Skin of body (tissue), 2 donors: ENCODE data around the gene LY9. TPM values are rescaled to one million over a fixed set of nuclear protein-coding genes. Genes with fewer than 3 reads are reported as not detected.
"Not testable (repeated sequence)": the region's sequence is repeated elsewhere in the genome, so short reads cannot be mapped to it uniquely, and the experiment has no call there.

ENCODE experiments used
- DNase-seq: peaks from one replicate; lab custom pipeline; 2025; lab: John Stamatoyannopoulos, UW
- total RNA-seq: library from RNA; depleted of rRNA; stranded (reverse); fragments of >200 nt; gene quantifications from one replicate; pipeline ENCODE4 v1.2.3, GENCODE V29; 2014

The LY9 gene
- total RNA-seq, 1 donor from 2014 or later: 0.89 TPM

- DNase-seq: no peak
Observed at GRCh38 chr1:160773093-160773492, 22.9 kb upstream of the LY9 start.

GRCh38 chr1:160774886-160775719 is 20.9 kb upstream of the LY9 start:
- no peak for DNase-seq

GRCh38 chr1:160776178-160776577 is 19.8 kb upstream of the LY9 start:
- no peak for DNase-seq

GRCh38 chr1:160777486-160778089 is 18.4 kb upstream of the LY9 start:
- DNase-seq: no peak

GRCh38 chr1:160778976-160779375 is 17.0 kb upstream of the LY9 start:
- no peak for DNase-seq

- no peak for DNase-seq
Observed at GRCh38 chr1:160779626-160780397, 16.2 kb upstream of the LY9 start.

- DNase-seq: no peak
Observed at GRCh38 chr1:160780398-160780755, 15.6 kb upstream of the LY9 start.

- DNase-seq: no peak
Observed at GRCh38 chr1:160781186-160781766, 14.7 kb upstream of the LY9 start.

GRCh38 chr1:160781914-160782689 is 13.9 kb upstream of the LY9 start:
- no peak for DNase-seq

- not testable (repeated sequence) for DNase-seq
Observed at GRCh38 chr1:160782988-160783765, 12.8 kb upstream of the LY9 start.

GRCh38 chr1:160789051-160789701 is 6.8 kb upstream of the LY9 start:
- no peak for DNase-seq

- no peak for DNase-seq
Observed at GRCh38 chr1:160789702-160790611, 6.0 kb upstream of the LY9 start.

- no peak for DNase-seq
Observed at GRCh38 chr1:160794376-160794775, 1.6 kb upstream of the LY9 start.

GRCh38 chr1:160797271-160797709 is 1.3 kb downstream of the LY9 start:
- DNase-seq: no peak

GRCh38 chr1:160797861-160798273 is 1.9 kb downstream of the LY9 start:
- no peak for DNase-seq

GRCh38 chr1:160798439-160798838 is 2.5 kb downstream of the LY9 start:
- no peak for DNase-seq

- DNase-seq: no peak
Observed at GRCh38 chr1:160799641-160800040, 3.7 kb downstream of the LY9 start.

GRCh38 chr1:160800142-160800541 is 4.2 kb downstream of the LY9 start:
- no peak for DNase-seq
